Mucosa of gallbladder (tissue), 1 donor: ENCODE measurements around the gene SRRT. TPM values are rescaled to one million over a fixed set of nuclear protein-coding genes. Genes with fewer than 3 reads are reported as not detected.

Experiments used
- DNase-seq: peaks from one replicate; pipeline ENCODE4 v3.0.0-alpha.2; 2020; ENCODE audit warnings: low spot score
- total RNA-seq: library from RNA; stranded (reverse); gene quantifications from one replicate; pipeline ENCODE4 v1.2.1, GENCODE V29; 2021
- donor health status: DM: no; HTN: no; CAD: no.

Gene SRRT
- total RNA-seq, 1 donor from 2014 or later, result 150 TPM

DNA sequence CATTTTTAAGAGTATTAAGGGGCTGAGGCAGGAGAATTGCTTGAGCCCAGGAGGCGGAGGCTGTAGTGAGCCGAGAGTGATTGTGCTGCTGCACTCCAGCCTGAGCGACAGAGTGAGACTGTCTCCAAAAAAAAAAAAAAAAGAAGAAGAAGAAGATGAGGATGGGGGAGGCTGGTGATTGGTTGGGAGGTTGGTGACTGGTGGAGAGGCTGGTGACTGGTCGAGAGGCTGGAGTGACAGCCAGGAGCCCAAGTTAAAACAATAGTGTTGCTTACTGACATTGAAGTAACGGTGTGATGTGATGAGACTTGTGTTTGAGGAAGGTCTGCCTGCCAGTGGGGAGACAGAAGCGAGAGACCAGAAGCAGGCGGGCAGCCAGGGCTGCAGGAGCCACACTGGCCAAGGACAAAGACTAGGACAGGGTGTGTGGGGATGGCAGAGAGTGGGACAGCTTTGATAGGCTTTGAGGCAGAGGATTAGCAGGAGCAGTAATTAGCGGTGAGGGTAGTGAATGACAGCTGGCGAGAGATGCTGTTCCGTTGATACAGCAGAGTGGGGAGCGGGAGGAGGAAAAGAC is 4.9 kb downstream of the SRRT start:
- no peak for DNase-seq

DNA sequence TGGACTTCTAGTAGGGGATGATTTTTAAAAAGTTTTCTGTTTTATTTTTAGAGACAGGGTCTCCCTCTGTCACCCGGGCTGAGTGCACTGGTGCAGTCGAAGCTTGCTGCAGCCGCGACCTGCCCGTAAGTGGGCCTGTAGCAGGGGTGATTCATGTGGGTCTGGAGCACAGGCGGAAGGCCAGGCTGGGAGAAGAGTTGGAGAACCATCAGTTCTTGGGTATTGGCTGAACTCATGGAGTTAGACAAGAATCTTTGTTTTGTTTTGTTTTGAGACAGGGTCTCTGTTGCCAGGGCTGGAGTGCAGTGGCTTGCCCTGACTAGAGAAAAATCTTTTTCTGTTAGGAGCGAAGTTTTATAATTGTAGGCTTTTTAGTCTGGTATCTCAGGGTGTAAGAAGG is 5.7 kb downstream of the SRRT start:
- no peak for DNase-seq

DNA sequence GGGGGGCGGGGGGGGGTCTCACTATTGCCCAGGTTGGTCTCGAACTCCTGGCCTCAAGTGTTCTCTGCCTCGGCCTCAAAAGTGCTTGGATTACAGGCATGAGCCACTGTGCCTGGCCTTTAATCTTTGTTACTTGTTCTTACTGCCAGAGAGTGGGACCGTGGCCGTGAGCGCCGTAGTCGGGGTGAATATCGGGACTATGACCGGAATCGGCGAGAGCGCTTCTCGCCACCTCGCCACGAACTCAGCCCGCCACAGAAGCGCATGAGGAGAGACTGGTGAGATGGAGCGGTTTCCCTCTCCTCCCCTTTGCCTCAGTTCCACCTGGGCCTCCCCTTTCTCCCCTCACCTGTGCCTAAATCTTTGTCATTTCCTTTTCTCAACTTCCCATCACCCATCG is 6.2 kb downstream of the SRRT start:
- DNase-seq, result no peak

DNA sequence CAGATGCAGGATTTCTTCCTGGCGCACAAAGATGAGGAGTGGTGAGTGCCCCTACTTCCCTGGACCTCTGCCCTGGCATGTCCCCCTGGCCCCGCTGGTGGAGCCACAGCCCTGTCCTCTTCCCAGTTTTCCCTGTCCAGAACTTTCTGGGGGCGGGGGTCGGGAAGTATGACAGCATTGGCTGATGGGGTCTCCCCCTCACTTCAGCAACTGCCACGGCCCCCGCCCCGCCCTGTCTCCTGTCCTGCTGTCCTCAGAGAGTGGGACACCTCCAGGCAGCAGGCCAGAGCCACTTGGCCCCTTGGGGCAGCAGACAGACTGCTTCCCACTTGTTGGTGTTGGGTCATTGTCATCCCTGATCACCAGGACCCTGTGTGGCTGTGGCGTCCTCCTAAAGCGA is 7.3 kb downstream of the SRRT start:
- DNase-seq, result no peak

DNA sequence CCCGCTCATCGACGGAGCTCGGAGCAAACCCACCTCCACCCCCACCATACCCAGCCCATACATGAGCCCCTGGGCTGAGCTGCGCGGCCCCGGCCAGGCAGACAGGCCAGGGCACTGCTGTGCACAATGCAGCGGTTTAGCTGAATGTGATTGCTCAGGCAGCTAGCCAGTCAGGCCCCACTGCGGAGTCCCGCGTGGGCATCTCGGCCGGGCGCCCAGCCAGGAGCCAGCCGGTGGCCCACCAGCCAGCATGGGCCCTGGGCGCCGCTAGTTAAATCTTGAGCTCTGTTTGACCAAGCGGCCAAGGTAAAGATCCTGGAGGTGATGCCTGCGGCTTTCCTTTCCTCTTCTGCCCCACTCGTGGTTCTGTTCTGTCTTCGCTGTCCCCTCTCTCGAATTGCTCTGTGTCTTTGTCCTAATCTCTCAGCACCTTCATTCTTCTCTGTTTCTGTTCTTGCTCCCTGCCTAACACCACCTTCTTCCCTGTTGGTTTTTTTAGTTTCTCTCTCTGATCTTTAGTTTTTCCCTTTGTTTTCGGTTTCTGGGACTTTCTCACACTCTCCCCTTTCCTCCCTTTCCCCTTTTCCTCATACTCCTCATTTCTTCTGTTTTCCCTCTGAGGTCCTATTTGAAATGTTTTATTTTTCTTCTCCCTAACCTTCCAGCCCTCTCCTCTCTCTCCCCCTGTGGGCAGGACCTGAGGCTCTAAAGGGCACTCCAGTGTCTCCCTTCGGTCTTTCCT is 8.1 kb downstream of the SRRT start:
- no peak for DNase-seq

DNA sequence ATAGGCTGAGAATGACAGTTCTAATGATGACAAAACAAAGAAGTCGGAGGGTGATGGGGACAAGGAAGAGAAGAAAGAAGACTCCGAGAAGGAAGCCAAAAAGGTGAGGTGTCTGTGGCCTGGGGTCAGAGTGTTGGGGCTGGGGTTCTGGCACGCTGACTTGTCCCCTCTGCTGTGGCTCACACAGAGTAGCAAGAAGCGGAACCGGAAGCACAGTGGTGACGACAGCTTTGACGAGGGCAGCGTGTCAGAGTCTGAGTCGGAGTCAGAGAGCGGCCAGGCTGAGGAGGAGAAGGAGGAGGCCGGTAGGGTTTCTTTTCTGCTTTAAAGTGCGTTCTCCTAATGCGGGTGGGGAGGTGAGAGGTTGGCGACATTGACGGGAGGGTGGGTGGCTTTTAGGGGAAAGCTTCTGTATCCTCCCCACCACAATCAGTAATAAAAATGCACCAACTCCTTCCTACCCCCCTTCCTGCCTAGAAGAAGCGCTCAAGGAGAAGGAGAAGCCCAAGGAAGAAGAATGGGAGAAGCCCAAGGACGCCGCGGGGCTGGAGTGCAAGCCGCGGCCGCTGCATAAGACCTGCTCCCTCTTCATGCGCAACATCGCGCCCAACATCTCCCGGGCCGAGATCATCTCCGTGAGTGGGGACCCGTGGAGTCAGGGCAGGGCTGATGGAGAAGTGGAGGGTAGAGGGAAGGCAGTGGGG is 10.0 kb downstream of the SRRT start:
- no peak for DNase-seq

DNA sequence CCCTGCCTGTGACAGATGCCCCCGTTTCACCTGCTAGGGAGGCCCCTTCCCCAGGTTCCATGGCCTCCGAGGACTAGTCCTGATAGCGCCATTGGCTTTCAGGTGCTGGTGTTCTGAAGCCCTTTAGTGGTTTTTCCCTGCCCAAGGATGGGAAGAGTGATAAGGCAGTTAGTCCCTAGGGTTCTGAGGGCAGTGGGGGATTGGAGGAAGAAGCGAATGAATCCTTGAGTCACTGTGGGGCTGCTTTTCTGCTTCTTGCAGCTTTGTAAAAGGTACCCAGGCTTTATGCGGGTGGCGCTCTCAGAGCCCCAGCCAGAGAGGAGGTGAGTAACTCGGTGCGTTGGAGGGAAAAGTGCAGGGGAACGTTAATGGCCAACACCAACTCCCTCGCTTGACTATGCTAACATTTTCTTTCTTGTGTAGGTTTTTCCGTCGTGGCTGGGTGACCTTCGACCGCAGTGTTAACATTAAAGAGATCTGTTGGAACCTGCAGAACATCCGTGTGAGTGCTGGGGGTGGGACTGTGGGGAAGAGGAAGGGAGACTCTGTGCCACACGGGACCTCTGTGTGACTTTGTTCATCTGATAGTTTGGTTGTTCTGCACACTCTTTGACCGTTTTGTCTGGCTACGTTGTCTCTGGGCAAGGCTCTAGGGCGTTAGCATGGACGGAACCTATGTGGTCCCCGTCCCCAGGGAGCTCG is 10.7 kb downstream of the SRRT start:
- no peak for DNase-seq

DNA sequence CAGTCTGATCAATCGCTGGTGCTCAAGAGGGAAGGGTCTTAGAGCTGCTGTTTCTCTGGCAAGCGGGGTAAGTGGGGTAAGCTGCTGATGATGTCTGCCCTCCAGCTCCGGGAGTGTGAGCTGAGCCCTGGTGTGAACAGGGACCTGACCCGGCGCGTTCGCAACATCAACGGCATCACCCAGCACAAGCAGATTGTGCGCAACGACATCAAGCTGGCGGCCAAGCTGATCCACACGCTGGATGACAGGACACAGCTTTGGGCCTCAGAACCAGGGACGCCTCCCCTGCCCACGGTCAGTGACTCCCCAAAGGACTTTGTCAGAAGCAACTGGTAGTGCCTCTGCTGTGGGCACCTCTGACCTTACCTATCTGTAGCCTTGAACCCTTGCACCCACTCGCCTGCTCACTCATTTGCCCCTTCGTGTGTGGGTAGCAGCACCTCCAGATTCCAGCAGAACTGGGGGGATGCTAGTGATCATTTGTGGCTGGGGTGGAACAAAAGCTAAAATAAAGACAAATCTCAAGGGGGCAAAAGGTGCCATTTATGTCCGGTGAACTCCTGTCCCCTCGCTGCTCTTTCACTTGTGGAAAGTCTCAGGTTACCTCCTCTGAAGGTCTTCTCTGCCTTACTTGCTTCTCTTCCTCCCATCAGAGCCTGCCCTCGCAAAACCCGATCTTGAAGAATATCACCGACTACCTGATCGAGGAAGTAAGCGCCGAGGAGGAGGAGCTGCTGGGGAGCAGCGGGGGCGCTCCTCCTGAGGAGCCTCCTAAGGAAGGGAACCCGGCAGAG is 11.4 kb downstream of the SRRT start:
- no peak for DNase-seq

DNA sequence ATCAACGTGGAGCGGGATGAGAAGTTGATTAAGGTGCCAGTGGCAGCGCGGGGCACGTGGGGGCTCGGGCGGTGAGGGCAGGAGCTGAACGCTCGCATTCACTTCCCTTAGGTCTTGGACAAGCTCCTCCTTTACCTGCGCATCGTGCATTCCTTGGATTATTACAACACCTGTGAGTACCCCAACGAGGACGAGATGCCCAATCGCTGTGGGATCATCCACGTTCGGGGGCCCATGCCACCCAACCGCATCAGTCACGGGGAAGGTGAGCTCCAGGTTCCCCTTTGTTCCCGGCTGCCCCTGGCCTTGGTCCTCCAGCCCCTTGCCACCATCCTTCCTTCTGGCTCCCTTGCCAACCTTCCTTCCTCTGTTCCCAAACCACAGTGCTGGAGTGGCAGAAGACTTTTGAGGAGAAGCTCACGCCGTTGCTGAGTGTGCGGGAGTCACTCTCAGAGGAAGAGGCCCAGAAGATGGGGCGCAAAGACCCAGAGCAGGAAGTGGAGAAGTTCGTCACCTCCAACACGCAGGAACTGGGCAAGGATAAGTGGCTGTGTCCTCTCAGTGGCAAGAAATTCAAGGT is 12.1 kb downstream of the SRRT start:
- DNase-seq, result no peak

DNA sequence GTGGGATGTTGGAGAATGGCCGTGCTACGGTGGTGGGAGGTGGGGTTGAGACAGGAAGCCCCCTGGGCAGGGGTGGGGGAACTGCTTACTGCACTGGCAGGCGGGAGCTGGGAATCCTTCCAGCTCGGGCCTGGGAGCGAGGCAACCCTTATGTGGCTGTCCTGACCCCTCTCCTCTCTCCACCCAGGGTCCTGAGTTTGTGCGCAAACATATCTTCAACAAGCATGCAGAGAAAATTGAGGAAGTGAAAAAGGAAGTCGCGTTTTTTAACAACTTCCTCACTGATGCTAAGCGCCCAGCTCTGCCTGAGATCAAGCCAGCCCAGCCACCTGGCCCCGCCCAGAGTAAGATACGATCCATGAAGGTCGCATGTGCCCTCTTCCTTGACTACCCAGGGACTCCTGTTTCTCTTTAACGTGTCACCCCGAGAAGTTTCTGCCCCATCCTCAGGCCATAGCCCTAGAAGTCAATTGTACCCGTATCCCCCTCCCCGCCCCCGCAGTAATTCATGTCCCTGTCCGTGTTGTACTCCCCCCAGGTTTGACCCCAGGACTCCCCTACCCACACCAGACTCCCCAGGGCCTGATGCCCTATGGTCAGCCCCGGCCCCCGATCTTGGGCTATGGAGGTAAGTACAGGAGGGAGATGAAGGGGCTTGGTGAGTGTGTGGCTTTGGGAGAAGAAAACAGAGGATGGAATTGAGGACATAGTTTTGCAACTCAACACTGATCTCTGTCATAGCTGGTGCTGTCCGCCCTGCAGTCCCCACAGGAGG is 12.8 kb downstream of the SRRT start:
- no peak for DNase-seq

DNA sequence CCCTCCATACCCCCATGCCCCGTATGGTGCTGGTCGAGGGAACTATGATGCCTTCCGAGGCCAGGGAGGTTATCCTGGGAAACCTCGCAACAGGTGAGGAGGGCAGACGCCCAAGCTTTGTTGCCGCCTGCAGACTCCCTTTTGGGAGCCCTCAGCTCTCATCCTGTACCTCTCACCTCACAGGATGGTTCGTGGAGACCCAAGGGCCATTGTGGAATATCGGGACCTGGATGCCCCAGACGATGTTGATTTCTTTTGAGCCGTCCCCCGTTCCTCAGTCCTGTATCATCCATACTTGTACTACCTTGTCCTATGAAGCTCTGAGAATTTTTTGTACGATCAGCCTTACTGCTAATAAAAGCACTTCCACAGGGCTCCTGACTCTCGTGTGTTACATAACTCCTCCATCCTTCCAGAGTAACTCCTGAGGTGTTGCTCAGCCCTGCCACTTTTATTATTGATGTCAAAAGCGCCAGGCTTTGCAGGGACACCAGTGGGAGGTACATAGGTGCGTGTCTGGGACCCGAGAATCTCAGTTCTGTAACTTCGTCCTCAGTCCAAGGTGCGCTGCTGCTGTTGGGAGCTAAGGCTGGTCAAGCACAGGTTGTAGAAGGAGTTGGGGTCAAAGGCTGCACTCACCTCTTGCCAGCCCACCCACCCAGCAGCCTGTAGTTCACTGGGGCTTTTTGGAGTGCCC is 13.5 kb downstream of the SRRT start:
- no peak for DNase-seq

DNA sequence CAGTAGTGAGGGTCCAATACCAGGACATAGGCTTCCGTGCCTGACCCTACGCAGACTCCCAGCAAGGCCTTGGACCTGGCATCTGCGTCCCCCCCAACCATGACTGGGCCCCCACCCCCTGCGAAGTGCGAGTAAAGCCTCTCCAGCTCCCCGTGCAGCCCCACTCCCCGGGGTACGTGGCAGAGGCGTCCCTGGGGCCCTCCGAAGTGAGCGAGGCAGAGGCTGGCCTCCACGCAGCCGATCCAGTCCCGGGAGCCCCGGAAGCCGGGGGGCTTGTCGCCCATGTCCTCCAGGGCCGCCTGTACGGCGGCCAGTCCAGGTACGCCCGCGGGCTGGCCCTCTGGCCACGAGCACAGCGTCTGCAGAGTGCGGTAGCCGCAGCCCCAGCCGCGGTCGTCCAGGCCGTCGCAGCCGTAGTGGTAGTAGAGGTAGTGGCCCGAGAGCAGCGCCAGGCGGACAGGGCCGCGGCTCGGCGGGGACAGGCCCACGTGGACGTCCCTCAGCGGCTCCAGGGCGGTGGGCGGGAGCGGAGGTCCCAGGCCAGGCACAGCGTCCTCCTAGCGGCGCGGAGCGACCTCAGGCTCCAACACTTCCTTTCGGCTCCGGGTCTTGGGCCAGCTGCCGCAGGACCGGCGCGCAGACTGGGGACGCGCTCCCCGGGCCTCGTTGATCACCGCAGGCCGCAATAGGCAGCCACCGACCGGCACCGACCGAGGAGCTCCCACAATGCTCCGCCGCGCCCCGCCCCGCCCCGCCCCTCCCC is 14.3 kb downstream of the SRRT start, which contains the start of gene UFSP1:
TSS of gene UFSP1 (minus strand) at position 728 of the 763 bp plus-strand sequence. CDS start at position 284, 444 bp downstream.
- no peak for DNase-seq

DNA sequence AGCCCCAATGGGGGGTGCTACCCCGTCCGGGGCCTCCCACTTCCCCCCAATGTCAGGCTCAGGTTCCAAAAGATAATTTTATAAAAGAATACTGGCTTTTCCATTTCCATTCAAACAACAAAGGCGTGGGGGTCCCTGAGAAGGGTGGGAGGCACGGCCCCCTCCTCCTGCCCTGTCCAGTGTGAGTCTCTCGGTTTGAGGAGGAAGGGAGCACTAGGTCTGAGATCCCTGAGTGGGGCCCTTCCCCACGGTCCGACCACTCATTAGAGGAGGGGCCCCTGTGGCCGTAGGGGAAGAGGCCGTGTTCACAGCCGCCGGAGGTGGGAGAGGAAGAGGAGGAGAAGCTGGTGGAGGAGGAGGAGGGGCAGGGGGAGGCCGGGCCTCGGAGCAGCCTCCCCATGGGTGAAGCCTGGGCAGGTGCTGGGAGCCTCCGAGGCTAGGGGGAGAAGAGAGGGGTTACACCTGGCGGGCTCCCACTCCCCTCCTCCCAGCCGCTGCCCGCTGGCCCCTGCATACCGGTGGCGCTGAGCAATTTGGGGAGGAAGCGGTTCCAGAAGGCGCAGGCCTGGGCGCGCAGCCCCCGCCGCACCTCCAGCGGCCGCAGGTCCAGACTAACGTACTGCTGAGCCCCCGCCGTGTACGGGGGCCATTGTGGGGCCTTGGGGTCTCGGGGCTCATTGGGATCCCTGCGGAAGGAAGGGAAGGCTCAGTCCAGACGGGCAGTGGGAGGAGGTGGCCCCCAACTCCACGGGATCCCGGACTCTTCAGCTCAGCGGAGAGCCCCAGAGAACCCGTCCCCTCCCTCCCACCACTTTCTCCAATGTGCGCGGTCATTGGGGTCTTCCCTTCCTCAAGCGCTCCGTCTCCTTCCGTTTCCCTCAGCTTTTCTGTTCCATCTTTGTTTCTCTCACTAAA is 16.0 kb downstream of the SRRT start:
- DNase-seq, result no peak

DNA sequence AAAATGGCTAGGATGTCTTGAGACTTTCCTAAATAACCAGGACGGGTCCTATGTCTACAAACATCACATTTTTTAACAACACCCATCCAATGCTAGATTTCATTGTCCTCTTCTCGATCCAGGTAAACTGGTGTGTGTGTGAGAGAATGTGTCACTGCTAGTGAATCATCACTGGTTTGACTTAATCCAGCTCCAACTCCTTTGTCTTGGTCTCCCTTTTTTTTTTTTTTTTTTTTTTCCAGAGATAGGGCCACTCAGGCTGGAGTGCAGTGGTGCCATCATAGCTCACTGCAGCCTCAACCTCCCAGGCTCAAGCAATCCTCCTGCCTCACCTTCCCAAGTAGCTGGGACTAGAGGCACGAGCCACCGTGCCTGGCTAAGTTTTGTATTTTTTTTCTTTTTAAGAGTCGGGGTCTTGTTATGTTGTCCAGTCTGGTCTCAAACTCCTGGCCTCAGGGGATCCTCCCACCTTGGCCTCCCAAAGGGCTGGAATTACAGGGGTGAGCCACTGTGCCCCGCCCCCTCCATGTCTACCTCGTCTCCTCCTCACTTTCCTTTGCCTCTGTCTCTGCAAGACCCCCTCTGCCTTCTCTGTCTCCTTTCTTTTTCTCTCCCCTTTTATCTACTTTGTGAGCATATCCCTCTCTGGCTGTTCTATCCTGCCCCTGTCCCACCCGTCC is 16.8 kb downstream of the SRRT start:
- DNase-seq, result no peak

DNA sequence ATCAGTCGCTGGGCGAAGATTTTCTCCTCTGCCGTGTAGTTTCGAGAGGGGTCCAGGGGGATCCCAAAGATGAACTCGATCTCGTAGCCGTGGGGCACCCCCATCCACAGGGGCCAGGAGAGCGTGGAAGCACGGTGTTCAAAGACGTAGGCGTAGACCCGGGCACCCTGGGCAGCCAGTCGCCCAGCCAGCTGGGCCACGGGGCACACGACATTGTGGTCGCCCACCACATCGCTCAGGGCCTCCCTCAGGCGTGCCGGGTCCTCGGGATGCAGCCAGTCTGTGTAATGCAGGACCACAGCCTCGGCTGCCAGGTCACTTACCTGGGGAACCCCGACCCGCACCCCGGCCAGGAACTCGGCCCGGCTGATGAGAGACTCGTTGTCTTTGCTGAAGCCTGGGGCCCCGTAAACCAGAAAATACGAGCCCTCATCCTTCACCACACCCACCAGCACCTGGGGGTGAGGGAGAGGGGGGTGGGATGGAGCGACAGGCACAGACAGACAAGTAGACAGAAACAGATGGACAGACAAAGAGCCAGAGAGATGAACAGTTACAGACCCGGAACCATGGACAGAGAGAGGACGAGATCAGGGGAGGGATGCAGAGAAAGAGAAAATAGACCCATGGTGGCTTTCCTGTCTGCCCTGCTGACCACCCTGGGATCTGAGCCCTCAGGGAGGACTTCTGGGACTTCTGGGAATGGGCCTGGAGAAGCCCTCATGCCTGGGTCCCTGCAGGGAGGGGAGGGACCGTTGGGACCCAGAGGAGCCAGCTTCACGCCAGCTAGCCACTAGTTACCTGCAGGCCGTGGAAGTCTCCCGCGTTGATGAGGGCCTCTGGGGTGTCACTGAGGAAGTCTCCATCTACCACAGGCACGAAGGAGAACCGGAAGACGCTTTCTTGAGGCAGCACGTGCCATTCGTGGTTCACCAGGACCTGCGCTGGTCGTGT is 17.7 kb downstream of the SRRT start:
- DNase-seq, result no peak

DNA sequence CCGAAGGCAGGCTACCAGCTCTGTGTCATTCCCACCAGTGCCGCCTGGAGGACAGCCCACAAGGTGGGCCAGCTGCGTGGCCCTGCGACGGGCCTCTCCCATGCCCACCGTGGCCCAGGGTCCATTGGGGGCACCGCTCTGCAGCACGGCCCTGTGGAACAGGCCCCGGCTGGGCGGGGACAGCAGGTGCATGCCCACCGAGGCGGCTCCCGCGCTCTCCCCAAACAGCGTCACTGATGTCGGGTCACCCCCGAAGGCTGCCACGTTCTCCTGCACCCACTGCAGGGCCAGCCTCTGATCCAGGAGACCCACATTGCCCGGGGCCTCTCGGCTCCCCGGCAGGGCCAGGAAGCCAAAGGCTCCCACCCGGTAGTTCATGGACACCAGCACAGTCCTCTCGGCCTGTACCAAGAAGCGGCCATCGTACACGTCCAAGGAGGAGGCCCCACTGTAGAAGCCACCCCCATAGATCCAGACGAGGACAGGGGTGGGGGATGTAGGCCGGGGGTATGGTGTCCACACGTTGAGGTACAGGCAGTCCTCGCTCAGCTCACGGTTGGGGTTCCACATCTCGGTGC is 18.5 kb downstream of the SRRT start:
- no peak for DNase-seq
